ENCODE data around the gene CSRNP3. TPM values are rescaled to one million over a fixed set of nuclear protein-coding genes. Genes with fewer than 3 reads are reported as not detected.

Gene CSRNP3
- polyA plus RNA-seq (ENCODE audit: insufficient read length in 4 of 4), result 10 to 100 TPM in 3 of 4 donors, 1 to 10 TPM in 1; 9.4 to 15.4 (median 12.2) TPM

GRCh38 chr2:165469417-165469816, at the start of gene CSRNP3:
Gene CSRNP3 (plus strand): TSS chr2:165469698. CDS start chr2:165595066, 125,368 bp downstream.
- DNase-seq (ENCODE audit: low read depth in 4 of 4, low spot score in 3 of 4), result peak; percentile 69 to 84 (median 76)

- DNase-seq (ENCODE audit: low read depth in 4 of 4, low spot score in 3 of 4), result no peak
These were observed 49.3 kb upstream of the CSRNP3 start for GRCh38 chr2:165420231-165420630.

GRCh38 chr2:165423081-165423480, 46.4 kb upstream of the CSRNP3 start:
- no peak for DNase-seq (ENCODE audit: low read depth in 4 of 4, low spot score in 3 of 4)

- DNase-seq (ENCODE audit: low read depth in 4 of 4, low spot score in 3 of 4), result no peak
These were observed 43.9 kb upstream of the CSRNP3 start for GRCh38 chr2:165425556-165425955.

GRCh38 chr2:165427686-165428085, 41.8 kb upstream of the CSRNP3 start:
- no peak for DNase-seq (ENCODE audit: low read depth in 4 of 4, low spot score in 3 of 4)

- no peak for DNase-seq (ENCODE audit: low read depth in 4 of 4, low spot score in 3 of 4)
These were observed 40.6 kb upstream of the CSRNP3 start for GRCh38 chr2:165428926-165429325.

GRCh38 chr2:165431014-165431413, 38.5 kb upstream of the CSRNP3 start:
- DNase-seq (ENCODE audit: low read depth in 4 of 4, low spot score in 3 of 4), result no peak

GRCh38 chr2:165432234-165432966, 37.1 kb upstream of the CSRNP3 start:
- no peak for DNase-seq (ENCODE audit: low read depth in 4 of 4, low spot score in 3 of 4)

- peak in 3 of 4 donors; percentile 24 to 64 (median 31) for DNase-seq (ENCODE audit: low read depth in 4 of 4, low spot score in 3 of 4)
These were observed 34.5 kb upstream of the CSRNP3 start for GRCh38 chr2:165434865-165435496.

- no peak for DNase-seq (ENCODE audit: low read depth in 4 of 4, low spot score in 3 of 4)
These were observed 33.9 kb upstream of the CSRNP3 start for GRCh38 chr2:165435611-165436010.

GRCh38 chr2:165436559-165436958, 32.9 kb upstream of the CSRNP3 start:
- DNase-seq (ENCODE audit: low read depth in 4 of 4, low spot score in 3 of 4), result no peak

- DNase-seq (ENCODE audit: low read depth in 4 of 4, low spot score in 3 of 4), result peak in 1 of 4 donors; percentile 40
These were observed 29.1 kb upstream of the CSRNP3 start for GRCh38 chr2:165440367-165440766.

- DNase-seq (ENCODE audit: low read depth in 4 of 4, low spot score in 3 of 4), result no peak
These were observed 26.0 kb upstream of the CSRNP3 start for GRCh38 chr2:165443511-165443910.

GRCh38 chr2:165448406-165448805, 21.1 kb upstream of the CSRNP3 start:
- no peak for DNase-seq (ENCODE audit: low read depth in 4 of 4, low spot score in 3 of 4)

GRCh38 chr2:165450156-165450555, 19.3 kb upstream of the CSRNP3 start:
- no peak for DNase-seq (ENCODE audit: low read depth in 4 of 4, low spot score in 3 of 4)

GRCh38 chr2:165452327-165452726, 17.2 kb upstream of the CSRNP3 start:
- no peak for DNase-seq (ENCODE audit: low read depth in 4 of 4, low spot score in 3 of 4)

- DNase-seq (ENCODE audit: low read depth in 4 of 4, low spot score in 3 of 4), result no peak
These were observed 15.9 kb upstream of the CSRNP3 start for GRCh38 chr2:165453561-165454094.

- DNase-seq (ENCODE audit: low read depth in 4 of 4, low spot score in 3 of 4), result no peak
These were observed 14.6 kb upstream of the CSRNP3 start for GRCh38 chr2:165454905-165455304.

- DNase-seq (ENCODE audit: low read depth in 4 of 4, low spot score in 3 of 4), result no peak
These were observed 13.5 kb upstream of the CSRNP3 start for GRCh38 chr2:165456027-165456426.

GRCh38 chr2:165462443-165462842, 7.1 kb upstream of the CSRNP3 start:
- no peak for DNase-seq (ENCODE audit: low read depth in 4 of 4, low spot score in 3 of 4)

GRCh38 chr2:165466386-165466785, 3.1 kb upstream of the CSRNP3 start:
- no peak for DNase-seq (ENCODE audit: low read depth in 4 of 4, low spot score in 3 of 4)

GRCh38 chr2:165467921-165468320, 1.6 kb upstream of the CSRNP3 start:
- DNase-seq (ENCODE audit: low read depth in 4 of 4, low spot score in 3 of 4), result no peak
